HG03039 (cell line): ENCODE results near the gene USP15.
"Not testable (repeated sequence)": the region's sequence is repeated elsewhere in the genome, so short reads cannot be mapped to it uniquely, and the experiment has no call there.

ENCODE experiments used
- ATAC-seq: cut with Tn5 transposase; IDR thresholded peaks from one replicate; pipeline ENCODE4 v1.9.1; 2021; ENCODE audit warnings: mild to moderate bottlenecking, moderate library complexity; ENCODE audit not compliant: unreplicated experiment

USP15 gene

DNA sequence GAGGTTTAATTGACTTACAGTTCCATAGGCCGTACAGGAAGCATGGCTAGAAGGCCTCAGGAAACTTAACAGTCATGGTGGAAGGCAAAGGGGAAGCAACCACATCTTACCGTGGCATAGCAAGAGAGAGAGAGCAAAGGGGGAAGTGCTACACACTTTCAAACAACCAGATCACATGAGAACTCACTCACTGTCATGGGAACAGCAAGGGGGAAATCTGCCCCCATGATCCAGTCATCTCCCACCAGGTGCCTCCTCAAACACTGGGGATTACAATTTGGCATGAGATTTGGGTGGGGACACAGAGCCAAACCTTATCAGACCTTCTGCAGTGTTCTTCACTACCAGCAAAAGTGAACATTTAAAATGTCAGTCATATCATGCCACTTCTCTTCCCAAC is 58.9 kb downstream of the USP15 start:
- no peak for ATAC-seq

DNA sequence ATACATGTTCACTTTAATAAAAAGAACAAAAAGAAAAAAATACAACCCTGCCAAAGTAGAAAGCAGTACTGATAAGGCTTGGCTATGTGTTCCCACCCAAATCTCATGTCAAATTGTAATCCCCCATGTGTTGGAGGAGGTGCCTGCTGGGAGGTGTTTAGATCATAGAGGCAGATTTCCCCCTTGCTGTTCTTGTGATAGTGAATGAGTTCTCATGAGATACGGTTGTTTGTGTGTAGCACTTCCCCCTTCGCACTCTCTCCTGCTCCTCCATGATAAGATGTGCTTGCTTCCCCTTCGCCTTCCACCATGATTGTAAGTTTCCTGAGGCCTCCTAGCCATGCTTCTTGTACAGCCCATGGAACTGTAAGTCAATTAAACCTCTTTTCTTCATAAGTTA is 59.9 kb downstream of the USP15 start:
- no peak for ATAC-seq

DNA sequence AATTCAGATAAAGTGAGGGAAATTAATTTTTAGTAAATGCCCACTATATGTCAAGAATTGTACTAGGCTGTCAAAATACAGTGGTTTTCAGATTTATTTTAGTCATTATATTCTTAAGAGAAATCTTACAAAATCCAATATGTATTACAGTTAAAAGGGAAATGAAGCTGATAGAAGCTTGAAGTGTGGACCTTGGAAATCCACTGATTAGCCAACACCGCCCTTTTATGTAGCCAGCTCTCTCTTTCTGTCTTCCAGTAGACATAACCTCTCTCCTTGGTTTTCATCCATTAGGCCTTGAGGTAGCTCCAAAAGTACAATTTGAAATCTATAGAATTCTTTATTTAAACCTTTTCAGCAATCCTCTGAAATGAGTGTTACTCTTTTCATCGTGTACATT is 63.2 kb downstream of the USP15 start:
- ATAC-seq = no peak

DNA sequence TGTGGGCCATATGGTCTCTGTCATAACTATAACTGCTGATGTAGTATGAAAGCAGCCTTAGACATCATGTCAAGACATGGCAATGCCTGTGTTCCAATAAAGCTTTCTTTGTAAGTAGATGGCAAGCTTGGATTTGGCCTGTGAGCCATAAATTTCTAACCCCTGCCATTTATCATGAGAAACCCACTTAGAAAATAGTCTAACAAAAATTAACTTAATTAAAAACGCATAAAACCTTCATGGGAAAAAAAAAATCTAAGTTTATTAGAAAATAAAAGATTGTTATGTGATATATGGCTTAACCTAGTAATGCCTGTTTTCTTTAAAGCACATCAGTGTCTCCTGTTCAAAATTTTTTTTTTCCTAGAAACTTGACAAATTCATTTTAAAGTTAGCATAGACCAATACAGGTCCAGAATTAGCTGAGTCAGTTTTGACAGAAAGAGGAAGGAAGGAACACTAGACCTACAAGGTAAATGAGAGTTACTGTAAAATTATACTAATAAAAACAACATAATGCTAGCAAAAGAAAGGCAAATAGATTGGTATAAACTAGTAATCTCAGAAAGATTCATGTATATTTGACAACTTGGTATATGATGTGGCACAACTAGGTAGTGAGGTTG is 68.2 kb downstream of the USP15 start:
- ATAC-seq = no peak

DNA sequence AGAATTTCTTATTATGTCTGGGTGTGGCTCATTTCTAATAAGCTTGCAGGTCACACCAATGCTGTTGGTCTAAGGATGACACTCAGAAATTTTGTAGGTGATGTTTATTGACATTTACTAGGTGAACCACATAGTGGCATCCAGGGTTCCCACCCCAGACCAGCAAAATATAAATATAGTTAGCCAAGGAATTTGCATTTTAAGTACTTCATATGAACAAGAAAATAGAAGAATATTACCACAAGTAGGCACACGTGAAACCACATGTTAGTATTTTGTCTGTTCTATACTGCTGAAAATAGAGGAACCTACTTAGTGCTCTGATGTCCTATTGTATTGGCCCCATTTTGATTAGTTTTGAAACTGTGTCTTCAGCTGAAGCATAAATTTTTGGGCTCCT is 71.1 kb downstream of the USP15 start:
- ATAC-seq = no peak

DNA sequence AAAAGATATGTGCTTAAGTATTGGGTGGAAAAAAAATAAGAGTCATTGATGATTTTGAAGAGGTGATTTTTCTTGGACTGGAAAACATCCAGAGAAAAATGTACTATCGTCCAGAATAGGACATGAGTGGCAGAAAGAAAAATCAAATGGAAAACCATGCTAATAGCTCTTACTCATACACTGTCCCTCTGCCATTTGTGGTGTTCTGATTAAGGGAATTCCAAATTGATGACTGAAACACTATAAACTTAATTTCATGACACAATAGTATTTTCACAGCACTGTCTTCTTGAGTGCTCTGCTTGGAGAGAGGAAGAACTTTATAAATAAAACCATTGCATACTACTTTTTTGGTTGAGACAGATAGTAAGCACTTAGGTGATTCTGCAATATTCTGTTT is 72.4 kb downstream of the USP15 start:
- ATAC-seq = no peak

DNA sequence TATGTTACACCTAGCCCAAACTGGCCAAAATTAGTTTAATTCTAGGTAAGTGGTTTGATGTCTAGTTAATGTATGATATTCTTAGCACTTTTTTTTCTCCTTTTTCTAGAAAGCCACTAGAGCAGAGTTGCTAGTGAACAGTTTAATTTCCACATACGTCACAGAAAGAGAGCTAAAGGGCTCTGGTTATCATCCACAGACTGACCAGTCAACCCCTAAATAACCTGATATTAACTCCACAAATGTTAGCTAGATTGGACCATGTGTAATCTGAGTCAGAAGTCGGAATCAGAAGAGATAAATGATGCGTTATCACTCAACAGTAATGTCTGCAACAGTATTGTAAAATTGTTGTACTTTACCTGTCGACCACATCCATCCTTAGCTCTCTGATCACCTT is 74.9 kb downstream of the USP15 start:
- no peak for ATAC-seq

DNA sequence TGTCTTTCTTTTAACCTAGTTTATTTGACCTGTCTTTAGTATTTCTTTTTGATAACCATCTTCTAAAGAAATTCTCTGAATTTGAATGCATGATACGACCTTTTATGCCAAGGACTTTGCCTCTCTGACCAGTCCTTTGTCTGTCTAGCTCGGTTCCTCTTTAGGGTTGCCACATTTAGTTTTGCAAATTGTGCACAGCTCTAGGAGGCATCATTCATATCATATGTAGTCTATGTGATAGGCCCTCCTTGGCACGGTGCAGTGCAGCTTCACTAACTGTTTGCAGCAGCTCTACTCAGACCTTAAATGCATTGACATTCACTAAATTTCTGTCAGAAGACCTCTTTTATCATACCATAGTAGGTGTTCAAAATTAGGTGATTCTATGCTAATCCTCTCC is 75.6 kb downstream of the USP15 start:
- no peak for ATAC-seq

DNA sequence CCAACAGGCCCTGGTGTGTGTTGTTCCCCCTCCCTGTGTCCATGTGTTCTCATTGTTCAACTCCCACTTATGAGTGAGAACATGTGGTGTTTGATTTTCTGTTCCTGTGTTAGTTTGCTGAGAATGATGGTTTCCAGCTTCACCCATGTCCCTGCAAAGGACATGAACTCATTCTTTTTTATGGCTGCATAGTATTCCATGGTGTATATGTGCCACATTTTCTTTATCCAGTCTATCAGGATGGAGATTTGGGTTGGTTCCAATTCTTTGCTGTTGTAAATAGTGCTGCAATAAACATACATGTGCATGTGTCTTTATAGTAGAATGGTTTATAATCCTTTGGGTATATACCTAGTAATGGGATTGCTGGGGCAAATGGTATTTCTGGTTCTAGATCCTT is 77.4 kb downstream of the USP15 start:
- ATAC-seq = not testable (repeated sequence)

DNA sequence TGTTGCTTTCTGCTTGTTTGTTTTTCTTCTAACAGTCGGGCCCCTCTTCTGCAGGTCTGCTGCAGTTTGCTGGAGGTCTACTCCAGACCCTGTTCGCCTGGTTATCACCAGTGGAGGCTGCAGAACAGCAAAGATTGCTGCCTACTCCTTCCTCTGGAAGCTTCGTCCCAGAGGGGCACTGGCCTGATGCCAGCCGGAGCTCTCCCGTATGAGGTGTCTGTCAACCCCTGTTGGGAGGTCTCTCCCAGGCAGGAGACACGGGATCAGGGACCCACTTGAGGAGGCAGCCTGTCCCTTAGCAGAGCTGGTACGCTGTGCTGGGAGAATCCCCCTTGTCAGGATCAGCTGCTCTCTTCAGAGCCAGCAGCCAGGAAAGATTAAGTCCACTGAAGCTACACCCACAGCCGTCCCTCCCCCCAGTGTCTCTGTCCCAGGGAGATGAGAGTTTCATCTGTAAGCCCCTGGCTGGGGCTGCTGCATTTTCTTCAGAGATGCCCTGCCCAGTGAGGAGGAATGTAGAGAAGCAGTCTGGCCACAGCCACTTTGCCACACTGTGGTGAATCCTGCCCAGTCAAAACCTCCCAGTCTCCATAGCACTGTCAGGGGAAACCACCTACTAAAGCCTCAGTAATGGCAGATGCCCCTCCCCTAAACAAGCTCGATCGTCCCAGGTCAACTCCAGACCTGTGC is 82.6 kb downstream of the USP15 start:
- not testable (repeated sequence) for ATAC-seq

DNA sequence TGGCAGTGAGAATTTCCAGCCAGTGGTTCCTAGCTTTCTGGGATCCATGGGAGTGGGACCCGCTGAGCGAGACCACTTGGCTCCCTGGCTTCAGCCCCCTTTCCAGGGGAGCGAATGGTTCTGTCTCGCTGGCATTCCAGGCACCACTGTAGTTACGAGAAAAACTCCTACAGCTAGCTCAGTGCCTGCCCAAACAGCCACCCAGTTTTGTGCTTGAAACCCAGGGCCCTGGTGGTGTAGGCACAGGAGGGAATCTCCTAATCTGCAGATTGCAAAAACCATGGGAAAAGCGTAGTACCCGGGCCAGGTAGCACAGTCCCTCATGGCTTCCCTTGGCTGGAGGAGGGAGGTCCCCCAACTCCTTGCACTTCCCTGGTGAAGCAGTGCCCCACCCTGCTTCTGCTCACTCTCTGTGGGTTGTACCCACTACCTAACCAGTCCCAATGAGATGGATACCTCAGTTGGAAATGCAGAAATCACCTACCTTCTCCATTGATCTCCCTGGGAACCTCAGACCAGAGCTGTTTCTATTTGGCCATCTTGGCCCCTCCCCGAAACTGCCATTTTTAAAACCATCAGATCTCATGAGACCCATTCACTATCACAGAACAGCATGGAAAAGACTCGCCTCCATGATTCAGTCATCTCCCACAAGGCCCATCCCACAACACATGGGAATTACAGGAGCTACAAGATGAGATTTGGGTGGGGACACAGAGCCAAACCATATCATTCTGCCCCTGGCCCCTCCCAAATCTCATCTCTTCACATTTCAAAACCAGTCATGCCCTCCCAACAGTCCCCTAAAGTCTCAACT is 83.3 kb downstream of the USP15 start:
- ATAC-seq = not testable (repeated sequence)

DNA sequence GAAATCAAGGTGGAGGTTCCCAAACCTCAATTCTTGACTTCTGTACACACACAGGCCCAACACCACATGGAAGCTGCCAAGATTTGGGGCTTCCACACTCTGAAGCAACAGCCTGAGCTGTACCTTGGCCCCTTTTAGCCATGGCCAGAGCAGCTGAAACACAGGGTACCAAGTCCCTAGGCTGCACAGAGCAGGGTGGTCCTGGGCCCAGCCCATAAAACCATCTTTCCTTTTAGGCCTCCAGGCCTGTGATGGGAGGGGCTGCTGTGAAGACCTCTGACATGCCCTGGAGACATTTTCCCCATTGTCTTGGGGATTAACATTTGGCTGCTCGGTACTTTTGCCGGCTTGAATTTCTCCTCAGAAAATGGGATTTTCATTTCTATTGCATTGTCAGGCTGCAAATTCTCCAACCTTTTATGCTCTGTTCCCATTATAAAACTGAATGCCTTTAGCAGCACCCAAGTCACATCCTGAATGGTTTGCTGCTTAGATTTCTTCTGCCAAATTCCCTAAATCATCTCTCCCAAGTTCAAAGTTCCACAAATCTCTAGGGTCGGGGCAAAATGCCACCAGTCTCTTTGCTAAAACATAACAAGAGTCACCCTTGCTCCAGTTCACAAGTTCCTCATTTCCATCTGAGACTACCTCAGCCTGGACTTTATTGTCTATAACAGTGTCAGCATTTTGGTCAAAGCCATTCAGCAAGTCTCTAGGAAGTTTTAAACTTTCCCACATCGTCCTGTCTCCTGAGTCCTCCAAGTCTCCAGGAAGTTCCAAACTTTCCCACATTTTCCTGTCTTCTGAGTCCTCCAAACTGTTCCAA is 84.7 kb downstream of the USP15 start:
- not testable (repeated sequence) for ATAC-seq

DNA sequence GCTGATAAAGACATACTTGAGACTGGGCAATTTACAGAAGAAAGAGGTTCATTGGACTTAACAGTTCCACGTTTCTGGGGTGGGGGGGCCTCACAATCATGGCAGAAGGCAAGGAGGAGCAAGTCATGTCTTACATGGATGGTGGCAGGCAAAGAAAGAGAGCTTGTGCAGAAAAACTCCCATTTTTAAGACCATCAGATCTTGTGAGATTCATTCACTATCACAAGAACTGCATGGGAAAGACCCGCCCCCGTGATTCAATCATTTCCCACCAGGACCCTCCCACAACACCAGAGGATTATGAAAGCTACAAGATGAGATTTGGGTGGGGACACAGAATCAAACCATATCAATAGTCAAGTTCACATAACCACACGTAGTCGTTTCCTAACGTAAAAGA is 85.5 kb downstream of the USP15 start:
- no peak for ATAC-seq

DNA sequence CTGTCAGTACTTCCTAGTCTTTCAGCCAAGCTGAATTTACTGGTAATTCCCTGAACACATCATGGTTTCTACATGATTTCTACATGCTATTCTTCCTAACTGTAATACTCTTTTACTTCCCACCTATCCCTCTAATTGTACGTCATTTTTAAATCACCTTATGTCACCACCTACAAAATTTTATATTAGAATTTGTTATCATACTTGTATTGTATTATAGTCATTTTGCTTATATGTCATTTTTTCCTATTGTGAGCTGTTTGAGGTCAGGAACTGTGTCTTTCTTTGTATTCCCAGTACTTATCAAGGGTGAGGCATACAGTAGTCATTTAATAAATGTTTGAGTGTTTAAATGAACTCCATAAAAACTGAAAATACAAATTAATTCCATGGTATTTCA is 86.6 kb downstream of the USP15 start:
- no peak for ATAC-seq

DNA sequence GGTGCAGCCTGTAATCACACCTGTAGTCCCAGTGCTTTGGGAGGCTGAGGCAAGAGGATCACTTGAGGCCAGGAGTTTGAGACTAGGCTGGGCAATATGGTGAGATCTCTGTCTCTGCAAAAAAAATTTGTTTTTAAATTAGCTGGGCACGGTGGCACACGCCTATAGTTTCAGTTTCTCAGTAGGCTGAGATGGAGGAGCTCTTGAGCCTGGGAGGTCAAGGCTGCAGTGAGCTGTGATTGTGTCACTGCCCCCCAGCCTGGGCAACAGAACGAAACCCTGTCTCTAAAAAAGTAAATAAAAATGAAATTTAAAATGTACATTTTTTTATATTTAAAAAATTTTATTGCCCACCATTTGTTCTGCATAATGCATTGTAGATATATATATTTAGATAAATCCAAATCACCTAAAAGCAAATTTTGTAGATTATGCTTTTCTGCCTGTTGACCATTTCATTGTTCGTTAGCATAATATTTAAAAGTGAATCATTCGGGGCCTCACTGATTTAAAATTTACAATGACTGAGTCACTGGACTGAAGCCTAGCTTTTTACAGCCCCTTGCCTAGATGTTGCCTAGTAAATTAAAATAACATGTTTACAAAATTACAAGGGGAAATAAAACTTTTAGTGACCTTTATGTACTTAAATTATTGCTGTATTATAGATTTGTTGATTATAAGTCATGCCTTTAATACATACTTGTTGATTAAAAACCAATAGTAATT is 87.9 kb downstream of the USP15 start:
- no peak for ATAC-seq

DNA sequence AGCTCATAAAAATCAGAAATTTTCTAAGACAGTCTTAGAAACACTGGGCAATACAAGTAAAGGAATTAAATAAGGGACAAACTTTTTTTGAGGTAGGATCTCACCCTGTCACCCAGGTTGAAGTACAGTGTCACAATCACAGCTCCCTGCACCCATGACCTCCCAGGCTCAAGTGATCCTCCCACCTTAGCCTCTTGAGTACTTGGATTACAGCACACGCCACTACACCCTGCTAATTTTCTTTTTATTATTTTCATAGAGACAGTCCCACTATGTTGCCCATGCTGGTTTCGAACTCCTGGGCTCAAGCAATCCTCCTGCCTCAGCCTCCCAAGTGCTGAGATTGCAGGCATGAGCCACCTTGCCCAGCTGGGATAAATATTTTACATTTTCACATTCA is 90.3 kb downstream of the USP15 start:
- no peak for ATAC-seq

DNA sequence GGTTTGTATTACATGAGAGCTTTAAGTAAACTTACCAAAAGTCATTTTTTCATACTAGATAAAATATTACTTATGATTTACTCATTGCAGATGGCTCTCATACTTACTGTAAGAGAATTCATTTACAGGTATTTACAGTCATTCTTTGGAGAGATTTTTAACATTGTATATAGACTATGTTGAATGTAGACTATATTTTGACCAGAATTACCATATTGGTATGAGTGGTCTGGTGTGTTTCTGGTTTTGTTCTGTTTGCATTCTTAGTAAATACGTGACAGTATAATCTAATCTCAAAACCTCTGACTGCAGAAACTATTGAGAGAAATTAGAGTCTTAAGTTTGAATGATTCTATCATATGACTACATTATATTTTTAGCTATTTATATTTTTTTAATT is 91.1 kb downstream of the USP15 start:
- ATAC-seq = no peak

DNA sequence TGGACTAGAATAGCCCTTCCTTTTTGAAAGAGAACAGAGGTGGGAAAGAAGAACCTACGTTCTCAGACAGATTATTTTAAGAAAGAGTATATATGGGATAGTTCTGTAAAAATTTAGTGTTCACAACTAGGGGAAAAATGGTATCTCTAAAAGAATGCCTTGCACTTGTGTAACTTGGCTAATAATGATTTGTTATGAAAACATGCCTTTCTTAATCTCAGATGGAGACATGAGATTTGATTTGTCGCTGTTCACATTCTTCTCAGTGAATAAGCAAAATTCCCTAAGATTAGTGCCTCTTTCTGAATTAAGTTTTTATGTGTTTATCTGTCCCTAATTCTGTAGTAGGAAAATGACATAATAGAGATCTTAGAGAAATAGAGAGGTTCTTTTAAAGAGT is 100.8 kb downstream of the USP15 start:
- no peak for ATAC-seq

DNA sequence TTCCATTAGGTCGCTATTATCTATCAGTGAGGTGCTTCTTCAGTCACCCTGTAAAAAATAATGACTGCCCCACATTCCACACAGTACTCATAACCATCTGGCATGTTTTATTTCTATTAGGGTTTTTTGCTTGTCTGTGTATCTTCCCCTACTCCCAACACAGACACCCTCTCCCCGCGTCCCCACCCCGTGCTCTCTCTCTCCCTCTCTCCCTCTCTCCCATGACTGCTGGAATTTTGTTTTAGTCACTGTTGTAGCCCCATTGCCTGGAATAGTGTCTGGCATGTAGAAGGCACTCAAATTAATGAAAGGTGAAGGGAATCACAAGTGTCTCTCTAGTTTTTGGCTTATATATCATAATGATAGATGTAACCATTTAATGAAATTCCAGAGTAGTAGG is 103.3 kb downstream of the USP15 start:
- no peak for ATAC-seq

DNA sequence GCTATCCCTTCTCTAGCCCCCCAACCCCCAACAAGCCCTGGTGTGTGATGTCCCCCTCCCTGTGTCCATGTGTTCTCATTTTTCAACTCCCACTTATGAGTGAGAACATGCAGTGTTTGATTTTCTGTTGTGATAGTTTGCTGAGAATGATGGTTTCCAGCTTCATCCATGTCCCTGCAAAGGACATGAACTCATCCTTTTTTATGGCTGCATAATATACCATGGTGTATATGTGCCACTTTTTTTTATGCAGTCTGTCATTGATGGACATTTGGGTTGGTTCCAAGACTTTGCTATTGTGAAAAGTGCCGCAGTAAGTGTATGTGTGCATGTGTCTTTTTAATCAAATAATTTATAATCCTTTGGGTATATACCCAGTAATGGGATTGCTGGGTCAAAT is 104.5 kb downstream of the USP15 start:
- ATAC-seq = not testable (repeated sequence)

DNA sequence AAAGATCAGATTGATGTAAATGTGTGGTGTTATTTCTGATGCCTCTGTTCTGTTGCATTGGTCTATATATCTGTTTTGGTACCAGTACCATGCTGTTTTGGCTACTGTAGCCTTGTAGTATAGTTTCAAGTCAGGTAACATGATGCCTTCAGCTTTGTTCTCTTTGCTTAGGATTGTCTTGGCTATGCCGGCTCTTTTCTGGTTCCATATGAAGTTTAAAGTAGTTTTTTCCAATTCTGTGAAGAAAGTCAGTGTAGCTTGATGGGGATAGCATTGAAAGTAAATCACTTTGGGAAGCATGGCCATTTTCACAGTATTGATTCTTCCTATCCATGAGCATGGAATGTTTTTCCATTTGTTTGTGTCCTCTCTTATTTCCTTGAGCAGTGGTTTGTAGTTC is 105.6 kb downstream of the USP15 start:
- ATAC-seq = not testable (repeated sequence)
